Astrocyte of the spinal cord (primary cell): ENCODE data around the gene UQCC3.

Experiments
- DNase-seq: peaks from one replicate; pipeline ENCODE4 v3.0.0; 2011; ENCODE audit warnings: low read depth, low spot score
- H3K4me3 ChIP-seq: 2 replicates; pipeline ENCODE4 v1.5.1; 2011; ENCODE audit warnings: low read depth, mild to moderate bottlenecking, low read length, moderate library complexity
- CTCF ChIP-seq: IDR thresholded peaks from 2 replicates; pipeline ENCODE4 v1.5.1; 2012; ENCODE audit warnings: low read depth, mild to moderate bottlenecking, low read length, inconsistent platforms
- in situ Hi-C: cut with HindIII; loops from 2 replicates; pipeline ENCODE4 v1.10.0; 2017; ENCODE audit warnings: low sequenced_read_pairs

UQCC3 gene

GRCh38 chr11:62652161-62653006, 19.1 kb upstream of the UQCC3 start:
- H3K4me3 ChIP-seq, result peak overlapping the region; percentile 80
- DNase-seq, result no peak
- TF ChIP-seq CTCF, result no peak
- in situ Hi-C loops, result no loop called here

- no peak for DNase-seq
- H3K4me3 ChIP-seq, result no peak overlapping the region
- TF ChIP-seq CTCF, result no peak
- in situ Hi-C loops, result no loop called here
Observed at GRCh38 chr11:62654297-62654696, 17.2 kb upstream of the UQCC3 start.

GRCh38 chr11:62656796-62657429, 14.6 kb upstream of the UQCC3 start:
- no peak for DNase-seq
- in situ Hi-C loops, result no loop called here
- H3K4me3 ChIP-seq, result no peak overlapping the region
- no peak for TF ChIP-seq CTCF

- TF ChIP-seq CTCF, result no peak
- peak overlapping the region; percentile 95 for H3K4me3 ChIP-seq
- in situ Hi-C loops, result no loop called here
- DNase-seq, result no peak
Observed at GRCh38 chr11:62664405-62665074, 6.9 kb upstream of the UQCC3 start.

- no peak for TF ChIP-seq CTCF
- H3K4me3 ChIP-seq, result peak within 1 kb of the TSS; percentile 95
- peak; percentile 95 for DNase-seq
- in situ Hi-C loops, result no loop called here
Observed at GRCh38 chr11:62665075-62665598, 6.3 kb upstream of the UQCC3 start, which contains the start of the genes C11orf98 and CSKMT. TSS of gene C11orf98 (minus strand) at chr11:62665210. CDS start at chr11:62665169, 41 bp downstream. TSS of gene CSKMT (plus strand) at chr11:62665312. CDS start at chr11:62665880, 568 bp downstream.

GRCh38 chr11:62665599-62666258, 5.7 kb upstream of the UQCC3 start:
- DNase-seq, result peak; percentile 77
- peak; percentile 3 for TF ChIP-seq CTCF
- peak overlapping the region; percentile 95 for H3K4me3 ChIP-seq
- in situ Hi-C loops, result no loop called here
